H9 (cell line): ENCODE data around the gene FAM229B. TPM values are rescaled to one million over a fixed set of nuclear protein-coding genes. Genes with fewer than 3 reads are reported as not detected.

Source experiments
- DNase-seq: peaks from one replicate; pipeline ENCODE4 v3.0.0-alpha.2; 2017
- H2AFZ ChIP-seq: one replicate; pipeline ENCODE4 v1.6.1; 2013; ENCODE audit warnings: mild to moderate bottlenecking, low read length, control low read depth, moderate library complexity
- H2AK5ac ChIP-seq: 2 replicates; pipeline ENCODE4 v1.6.1; 2013; ENCODE audit warnings: low read length, control low read depth, mixed read lengths; ENCODE audit not compliant: insufficient read length
- H2BK120ac ChIP-seq: one replicate; pipeline ENCODE4 v1.6.1; 2013; ENCODE audit warnings: low read depth, mild to moderate bottlenecking, low read length, control low read depth, inconsistent platforms; ENCODE audit not compliant: poor library complexity, severe bottlenecking
- H2BK12ac ChIP-seq: 2 replicates; pipeline ENCODE4 v1.6.1; 2013; ENCODE audit warnings: low read length, control low read depth, mixed read lengths, low read depth; ENCODE audit not compliant: insufficient read length
- H2BK15ac ChIP-seq: 2 replicates; pipeline ENCODE4 v1.6.1; 2013; ENCODE audit warnings: low read depth, low read length, control low read depth
- H2BK20ac ChIP-seq: one replicate; pipeline ENCODE4 v1.6.1; 2013; ENCODE audit warnings: low read depth, mild to moderate bottlenecking, low read length, control low read depth, inconsistent platforms; ENCODE audit not compliant: poor library complexity, severe bottlenecking
- H2BK5ac ChIP-seq: 2 replicates; pipeline ENCODE4 v1.6.1; 2013; ENCODE audit warnings: low read length, control low read depth, mixed read lengths; ENCODE audit not compliant: insufficient read length
- H3K14ac ChIP-seq: 2 replicates; pipeline ENCODE4 v1.6.1; 2013; ENCODE audit warnings: low read length, control low read depth; ENCODE audit not compliant: insufficient read depth
- H3K18ac ChIP-seq: 2 replicates; pipeline ENCODE4 v1.6.1; 2013; ENCODE audit warnings: low read depth, mild to moderate bottlenecking, mixed read lengths, low read length, control low read depth; ENCODE audit not compliant: insufficient read length
- H3K23ac ChIP-seq: 2 replicates; pipeline ENCODE4 v1.6.1; 2013; ENCODE audit warnings: low read length, control low read depth, mixed read lengths, low read depth; ENCODE audit not compliant: insufficient read length
- H3K23me2 ChIP-seq: 2 replicates; pipeline ENCODE4 v1.6.1; 2013; ENCODE audit warnings: low read depth, mild to moderate bottlenecking, mixed read lengths, low read length, control low read depth; ENCODE audit not compliant: insufficient read length, poor library complexity, severe bottlenecking
- H3K27ac ChIP-seq: 2 replicates; pipeline ENCODE4 v1.5.1; 2013; ENCODE audit warnings: low read length, control low read depth, mixed read lengths, low read depth; ENCODE audit not compliant: insufficient read length
- H3K27me3 ChIP-seq: 2 replicates; pipeline ENCODE4 v1.6.1; 2013; ENCODE audit warnings: low read length, control low read depth, inconsistent platforms; ENCODE audit not compliant: insufficient read depth
- H3K4ac ChIP-seq: 2 replicates; pipeline ENCODE4 v1.6.1; 2013; ENCODE audit warnings: low read depth, mild to moderate bottlenecking, control low read depth, inconsistent platforms, low read length, moderate library complexity
- H3K4me1 ChIP-seq: 2 replicates; pipeline ENCODE4 v1.6.1; 2013; ENCODE audit warnings: low read length, control low read depth, inconsistent platforms; ENCODE audit not compliant: insufficient read depth
- H3K4me2 ChIP-seq: 2 replicates; pipeline ENCODE4 v1.6.1; 2013; ENCODE audit warnings: low read length, control low read depth, mixed read lengths; ENCODE audit not compliant: insufficient read length, insufficient read depth
- H3K56ac ChIP-seq: 2 replicates; pipeline ENCODE4 v1.6.1; 2013; ENCODE audit warnings: low read depth, mild to moderate bottlenecking, mixed read lengths, low read length, control low read depth; ENCODE audit not compliant: insufficient read length
- H3K79me1 ChIP-seq: 2 replicates; pipeline ENCODE4 v1.6.1; 2013; ENCODE audit warnings: low read depth, mild to moderate bottlenecking, moderate library complexity, low read length, control low read depth, inconsistent platforms; ENCODE audit not compliant: insufficient read depth, poor library complexity, severe bottlenecking
- H3K79me2 ChIP-seq: 2 replicates; pipeline ENCODE4 v1.6.1; 2013; ENCODE audit warnings: low read length, control low read depth, inconsistent platforms; ENCODE audit not compliant: insufficient read depth
- H3K9ac ChIP-seq: 2 replicates; pipeline ENCODE4 v1.6.1; 2013; ENCODE audit warnings: low read length, control low read depth, mixed read lengths; ENCODE audit not compliant: insufficient read length; ENCODE audit errors: extremely low read depth
- H3K9me3 ChIP-seq: one replicate; pipeline ENCODE4 v1.6.1; 2013; ENCODE audit warnings: low read depth, low read length, inconsistent platforms; ENCODE audit not compliant: control insufficient read depth
- H3T11ph ChIP-seq: one replicate; pipeline ENCODE4 v1.6.1; 2013; ENCODE audit warnings: mild to moderate bottlenecking, low read length, control low read depth, inconsistent platforms
- H4K20me1 ChIP-seq: one replicate; pipeline ENCODE4 v1.6.1; 2013; ENCODE audit not compliant: control insufficient read depth, insufficient read length, insufficient read depth
- H4K5ac ChIP-seq: 2 replicates; pipeline ENCODE4 v1.6.1; 2013; ENCODE audit warnings: low read depth, mild to moderate bottlenecking, mixed read lengths, low read length, control low read depth; ENCODE audit not compliant: insufficient read length
- H4K8ac ChIP-seq: replicated peaks from 2 replicates; pipeline ENCODE4 v1.6.1; 2013; ENCODE audit warnings: low read length, control low read depth, mixed read lengths, low read depth; ENCODE audit not compliant: insufficient read length
- H4K91ac ChIP-seq: 2 replicates; pipeline ENCODE4 v1.6.1; 2013; ENCODE audit warnings: low read depth, mild to moderate bottlenecking, moderate library complexity, mixed read lengths, low read length, control low read depth; ENCODE audit not compliant: insufficient read length
- H3K27ac Mint-ChIP-seq, 3 experiments: 2 replicates in 2 of 3; 3 replicates in 1 of 3; pipeline ENCODE4 v1.8.0; 2020 to 2021; ENCODE audit warnings: mixed read lengths in 3 of 3, mild to moderate bottlenecking in 1 of 3, moderate library complexity in 1 of 3
- H3K27me3 Mint-ChIP-seq: 2 replicates; pipeline ENCODE4 v1.8.0; 2021; ENCODE audit warnings: low read depth, mild to moderate bottlenecking, moderate library complexity, mixed read lengths
- H3K36me3 Mint-ChIP-seq, 3 experiments: 2 replicates in 2 of 3; 3 replicates in 1 of 3; pipeline ENCODE4 v1.8.0; 2020 to 2021; ENCODE audit warnings: low read depth in 3 of 3, mixed read lengths in 3 of 3; ENCODE audit not compliant: insufficient read depth in 1 of 3
- H3K4me1 Mint-ChIP-seq, 2 experiments: 2 replicates each; pipeline ENCODE4 v1.8.0; 2020; ENCODE audit warnings: mixed read lengths in 2 of 2
- H3K4me3 Mint-ChIP-seq, 2 experiments: 2 replicates in 1 of 2; 3 replicates in 1 of 2; pipeline ENCODE4 v1.8.0; 2020 to 2021; ENCODE audit warnings: mild to moderate bottlenecking in 2 of 2, mixed read lengths in 2 of 2, moderate library complexity in 1 of 2
- H3K9me3 Mint-ChIP-seq, 2 experiments: 2 replicates in 1 of 2; 3 replicates in 1 of 2; pipeline ENCODE4 v1.8.0; 2020; ENCODE audit warnings: mild to moderate bottlenecking in 2 of 2, mixed read lengths in 2 of 2, moderate library complexity in 1 of 2
- WGBS: extraction: QIAGEN DNeasy Blood & Tissue Kit; methylation state at CpG from one replicate; pipeline ENCODE4 v1.1.7; 2013; ENCODE audit warnings: missing lambda C conversion rate, low lambda C conversion rate, mixed read lengths; ENCODE audit not compliant: insufficient read length; ENCODE audit errors: extremely low coverage; 5-methylcytosine and 5-hydroxymethylcytosine counted together
- total RNA-seq: library from RNA; stranded (reverse); gene quantifications from 2 replicates; pipeline ENCODE4 v1.2.1, GENCODE V29; 2021
- TF ChIP-seq, protein P1 (sequence below): fragments of 200-600 bp; sonication (generic); conservative IDR thresholded peaks from 3 replicates; pipeline ENCODE4 v1.8.0; 2021; ENCODE audit warnings: antibody characterized with exemption, mild to moderate bottlenecking

FAM229B gene
- total RNA-seq, 1 experiment from 2014 or later = 8.2 TPM

DNA sequence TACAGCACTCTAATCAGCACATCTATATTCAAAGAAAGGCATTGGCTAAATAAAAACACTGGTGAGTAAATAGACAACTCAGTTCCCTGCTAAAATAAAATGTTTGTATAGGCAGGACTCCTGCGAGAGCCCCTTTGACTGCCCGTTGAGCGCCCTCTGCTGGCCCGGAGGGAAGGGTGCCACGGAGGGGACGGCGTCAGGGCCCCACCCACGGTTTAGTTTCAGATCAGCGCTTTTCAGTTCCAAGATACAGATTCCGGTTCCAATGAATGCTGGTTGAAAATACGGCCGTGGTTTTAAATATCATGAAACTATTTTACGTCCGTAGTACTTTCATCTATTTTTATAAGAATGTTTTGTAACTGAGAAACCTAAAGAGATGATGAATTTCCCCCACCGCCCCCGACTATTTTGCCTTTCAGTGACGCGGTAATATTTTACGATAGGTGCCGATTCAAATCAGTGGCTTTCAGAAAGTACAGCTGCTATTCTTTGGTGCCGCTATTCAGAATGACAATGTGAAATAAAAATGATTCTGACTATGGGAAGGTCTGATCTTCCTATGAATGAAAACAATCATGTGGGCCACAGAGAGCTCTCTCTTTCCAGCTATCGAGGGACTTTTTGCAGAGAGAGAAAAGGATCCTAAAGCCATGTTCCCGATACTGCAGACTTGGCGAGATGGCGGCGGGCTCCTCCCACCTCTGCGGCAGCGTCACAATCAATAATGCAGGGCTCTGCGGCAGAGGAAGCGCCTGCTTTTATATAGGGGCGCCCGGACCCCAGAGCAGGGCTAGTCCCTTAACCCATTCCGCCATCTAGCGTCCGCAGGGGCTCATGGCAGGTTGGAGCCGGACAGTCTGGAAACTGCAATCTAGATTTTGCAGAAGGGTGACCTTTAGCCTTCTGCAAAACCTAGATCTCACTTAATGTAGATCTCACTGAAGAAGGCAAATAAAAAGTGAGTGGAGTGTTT, 44.1 kb upstream of the FAM229B start:
- no peaks in the 10 kb centered on the region for H3K27me3 ChIP-seq
- H3K27ac ChIP-seq = peak overlapping the region; percentile 57
- Mint-ChIP-seq H3K36me3 (peaks cover 0 to 7% (median 0%) of the 10 kb centered on the region in 3 experiments; a peak in 3 of 7 replicates), H3K4me3 (peak overlapping the region; percentile 90 to 91), H3K27me3 (no peaks in the 10 kb centered on the region; the same call in 1 of the 2 replicates), H3K9me3 (peaks cover 4 to 7% of the 10 kb centered on the region in 2 experiments; a peak in 3 of 5 replicates), H3K27ac (peak overlapping the region; percentile 78 to 99 (median 98); a peak in 5 of 7 replicates), H3K4me1 (peaks cover 0 to 3% of the 10 kb centered on the region in 2 experiments; a peak in 2 of 4 replicates)
- H3K14ac ChIP-seq = no peak overlapping the region
- no peak overlapping the region for H2BK12ac ChIP-seq
- no peak overlapping the region for H3K18ac ChIP-seq
- no peak overlapping the region for H4K5ac ChIP-seq
- no peak overlapping the region for H2AK5ac ChIP-seq
- H3K4me2 ChIP-seq = peak overlapping the region; percentile 62
- H3K79me1 ChIP-seq = no peaks in the 10 kb centered on the region
- no peak overlapping the region for H4K8ac ChIP-seq
- H4K20me1 ChIP-seq = no peaks in the 10 kb centered on the region
- H3K4me1 ChIP-seq = peaks cover 4% of the 10 kb centered on the region; the same call in 1 of the 2 replicates
- TF ChIP-seq, protein P1, sequence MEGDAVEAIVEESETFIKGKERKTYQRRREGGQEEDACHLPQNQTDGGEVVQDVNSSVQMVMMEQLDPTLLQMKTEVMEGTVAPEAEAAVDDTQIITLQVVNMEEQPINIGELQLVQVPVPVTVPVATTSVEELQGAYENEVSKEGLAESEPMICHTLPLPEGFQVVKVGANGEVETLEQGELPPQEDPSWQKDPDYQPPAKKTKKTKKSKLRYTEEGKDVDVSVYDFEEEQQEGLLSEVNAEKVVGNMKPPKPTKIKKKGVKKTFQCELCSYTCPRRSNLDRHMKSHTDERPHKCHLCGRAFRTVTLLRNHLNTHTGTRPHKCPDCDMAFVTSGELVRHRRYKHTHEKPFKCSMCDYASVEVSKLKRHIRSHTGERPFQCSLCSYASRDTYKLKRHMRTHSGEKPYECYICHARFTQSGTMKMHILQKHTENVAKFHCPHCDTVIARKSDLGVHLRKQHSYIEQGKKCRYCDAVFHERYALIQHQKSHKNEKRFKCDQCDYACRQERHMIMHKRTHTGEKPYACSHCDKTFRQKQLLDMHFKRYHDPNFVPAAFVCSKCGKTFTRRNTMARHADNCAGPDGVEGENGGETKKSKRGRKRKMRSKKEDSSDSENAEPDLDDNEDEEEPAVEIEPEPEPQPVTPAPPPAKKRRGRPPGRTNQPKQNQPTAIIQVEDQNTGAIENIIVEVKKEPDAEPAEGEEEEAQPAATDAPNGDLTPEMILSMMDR = peak; percentile 97
- H3K4ac ChIP-seq = no peak overlapping the region
- H3T11ph ChIP-seq = no peak overlapping the region
- no CpG with 5 or more reads among the region's 36 CpGs for whole genome bisulfite sequencing
- no peak overlapping the region for H2BK15ac ChIP-seq
- DNase-seq = peak; percentile 95
- no peak overlapping the region for H2BK5ac ChIP-seq
- no peak overlapping the region for H2BK20ac ChIP-seq
- H2BK120ac ChIP-seq = peak overlapping the region; percentile 73
- H3K79me2 ChIP-seq = no peaks in the 10 kb centered on the region
- H3K23ac ChIP-seq = no peak overlapping the region
- peak overlapping the region; percentile 92 for H2AFZ ChIP-seq
- H3K9ac ChIP-seq = peak overlapping the region; percentile 50
- no peaks in the 10 kb centered on the region for H3K9me3 ChIP-seq
- no peak overlapping the region for H4K91ac ChIP-seq
- H3K23me2 ChIP-seq = no peaks in the 10 kb centered on the region
- no peak overlapping the region for H3K56ac ChIP-seq
